Activated CD8-positive, alpha-beta memory T cell treated with anti-CD3 and anti-CD28 coated beads for 24 hours (primary cell): ENCODE results near the gene LSM12.
"Not testable (repeated sequence)": the region's sequence is repeated elsewhere in the genome, so short reads cannot be mapped to it uniquely, and the experiment has no call there.

Experiments used
- DNase-seq: peaks from one replicate; pipeline ENCODE4 v3.0.0-alpha.2; 2020

The LSM12 gene

DNA sequence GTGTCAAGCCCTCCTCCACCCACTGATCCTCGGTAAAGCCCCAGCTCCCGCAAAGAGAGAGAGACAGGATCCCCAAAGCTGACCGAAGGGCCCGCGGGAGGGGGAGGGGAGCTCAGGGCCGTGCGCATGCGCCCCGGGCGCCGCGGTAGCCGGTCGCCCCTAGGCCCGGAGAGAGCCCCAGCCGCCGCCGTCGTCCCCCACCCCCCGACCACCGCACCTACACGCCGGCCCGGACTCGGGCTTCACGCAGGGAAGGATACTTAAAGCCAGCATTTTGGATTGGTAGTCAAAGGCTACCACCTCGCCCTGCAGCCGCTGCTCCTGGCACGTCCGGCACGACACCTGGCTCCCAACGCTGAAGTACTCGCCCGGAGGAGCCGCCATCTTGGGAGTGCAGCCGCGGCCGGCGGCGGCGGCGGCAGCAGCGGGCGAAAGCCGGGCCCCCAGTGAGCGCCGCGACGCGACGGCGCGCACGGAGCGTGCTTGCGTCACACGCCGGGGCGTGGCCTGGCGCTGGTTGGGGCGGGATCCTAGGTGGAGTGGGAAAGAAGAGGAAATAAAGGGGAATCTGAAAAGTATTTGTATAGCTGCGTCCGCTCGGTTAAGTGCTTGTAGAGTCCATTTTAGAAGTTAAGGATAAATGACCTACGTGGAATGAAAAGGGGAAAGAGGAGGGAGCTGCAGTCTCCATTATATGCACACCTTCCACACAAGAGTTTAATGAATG, at the start of gene LSM12:
LSM12 (minus strand) TSS at position 468 of the 727 bp plus-strand sequence; CDS start at position 384, 84 bp downstream.
- DNase-seq, result peak; percentile 97

DNA sequence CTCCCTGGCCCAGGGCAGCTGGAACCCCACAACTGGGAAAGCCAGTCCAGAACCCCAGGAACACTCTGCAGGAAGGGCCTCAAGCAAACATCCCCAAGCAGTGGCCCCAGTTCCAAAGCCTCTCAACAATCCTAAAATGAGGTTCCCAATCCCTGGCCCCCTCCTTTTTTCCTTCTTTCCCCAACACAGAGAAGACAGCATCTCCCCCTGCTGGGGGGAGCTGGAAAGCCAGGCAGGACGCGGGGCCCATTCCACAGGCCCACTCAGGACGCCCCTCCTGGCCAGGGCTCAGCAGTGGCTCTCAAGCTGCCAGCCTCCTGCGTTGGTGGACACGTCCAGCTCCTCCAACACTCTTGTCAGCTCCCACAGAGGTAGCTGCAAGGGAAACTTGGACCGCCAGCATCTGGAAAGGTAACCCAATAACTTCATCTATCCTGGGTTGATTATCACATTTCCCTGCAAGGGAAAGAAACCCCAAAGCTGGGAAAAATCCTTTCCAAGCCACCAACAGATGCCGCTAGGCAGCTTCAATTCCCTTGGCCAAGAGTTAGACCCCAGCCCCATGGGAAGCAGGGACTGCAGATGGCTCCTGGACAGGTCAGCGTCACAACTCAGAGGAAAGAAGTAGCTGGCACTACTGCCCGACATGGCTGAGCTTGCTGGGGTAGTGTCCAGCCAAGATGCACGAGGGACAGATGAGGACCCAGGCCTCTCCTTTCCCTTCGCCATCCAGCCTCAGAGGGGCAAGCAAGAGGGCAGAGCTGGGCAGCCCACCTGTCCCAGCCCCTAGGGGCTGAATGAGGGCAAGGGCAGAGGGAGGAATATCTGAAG, 49.3 kb upstream of the LSM12 start:
- peak; percentile 67 for DNase-seq

DNA sequence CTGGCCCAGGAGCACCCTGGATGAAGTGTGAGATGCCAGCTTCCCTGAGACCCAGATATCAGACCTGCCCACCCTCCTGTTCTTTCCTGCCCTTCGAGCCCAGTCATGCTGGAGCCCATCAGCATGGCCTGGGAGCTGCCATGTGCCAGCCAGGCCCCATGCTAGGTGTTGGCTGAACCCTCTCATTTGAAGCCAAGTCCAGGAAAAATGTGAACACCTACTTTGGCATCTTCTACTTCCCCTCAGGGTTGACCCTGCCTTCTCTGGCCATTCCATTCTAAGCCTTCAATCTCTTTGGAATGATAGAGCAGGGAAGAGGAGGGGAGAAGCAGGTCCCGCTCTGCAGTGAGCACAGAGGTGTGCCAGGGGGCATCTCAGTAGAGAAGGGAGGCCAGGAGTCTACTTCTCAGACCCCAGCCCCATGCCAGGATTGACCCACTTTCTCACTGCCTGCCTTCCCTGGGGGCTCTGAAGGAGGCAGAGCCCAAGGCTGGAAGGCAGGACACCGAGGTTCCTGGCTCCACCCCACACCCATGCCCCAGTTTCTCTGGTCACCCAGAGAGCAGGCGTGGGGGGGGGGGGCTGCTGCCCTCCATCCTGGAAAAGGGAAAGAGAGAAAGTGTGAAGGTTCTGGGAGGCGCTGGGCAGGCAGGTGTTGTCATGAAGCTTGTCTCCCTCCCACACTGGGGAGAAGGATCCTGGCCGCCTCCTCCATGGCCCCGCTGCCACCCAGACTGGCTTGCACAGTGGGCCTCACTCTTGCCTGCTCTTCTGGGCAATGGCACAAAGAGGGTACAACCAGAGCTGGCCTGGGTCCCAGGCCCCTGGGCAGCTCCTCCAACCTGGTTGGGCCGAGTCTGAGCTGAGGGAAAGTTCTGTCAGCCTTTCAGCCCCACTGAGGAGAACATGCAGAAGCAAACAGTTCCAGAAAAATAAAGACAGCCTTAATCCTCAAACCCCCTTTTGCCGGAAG, 47.7 kb upstream of the LSM12 start:
- no peak for DNase-seq

DNA sequence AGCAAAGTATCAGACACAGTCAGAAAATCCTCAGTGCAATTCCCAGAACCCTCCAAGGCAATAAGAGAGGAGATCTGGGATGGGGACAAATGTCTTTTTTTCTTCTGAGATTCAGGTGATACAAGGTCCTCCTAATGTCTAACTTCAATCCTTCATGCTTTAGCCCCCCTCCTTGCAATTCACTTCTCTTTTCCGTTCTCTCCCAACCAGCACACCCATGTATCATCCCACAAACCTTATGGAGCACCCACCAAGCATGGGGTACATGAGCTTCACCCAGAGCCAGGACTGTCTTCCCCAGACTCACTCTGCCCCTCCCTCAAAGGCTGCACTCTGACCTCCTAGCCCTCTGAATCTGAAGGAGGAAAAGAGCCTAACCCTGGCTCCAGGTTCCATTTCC, 46.9 kb upstream of the LSM12 start:
- no peak for DNase-seq

DNA sequence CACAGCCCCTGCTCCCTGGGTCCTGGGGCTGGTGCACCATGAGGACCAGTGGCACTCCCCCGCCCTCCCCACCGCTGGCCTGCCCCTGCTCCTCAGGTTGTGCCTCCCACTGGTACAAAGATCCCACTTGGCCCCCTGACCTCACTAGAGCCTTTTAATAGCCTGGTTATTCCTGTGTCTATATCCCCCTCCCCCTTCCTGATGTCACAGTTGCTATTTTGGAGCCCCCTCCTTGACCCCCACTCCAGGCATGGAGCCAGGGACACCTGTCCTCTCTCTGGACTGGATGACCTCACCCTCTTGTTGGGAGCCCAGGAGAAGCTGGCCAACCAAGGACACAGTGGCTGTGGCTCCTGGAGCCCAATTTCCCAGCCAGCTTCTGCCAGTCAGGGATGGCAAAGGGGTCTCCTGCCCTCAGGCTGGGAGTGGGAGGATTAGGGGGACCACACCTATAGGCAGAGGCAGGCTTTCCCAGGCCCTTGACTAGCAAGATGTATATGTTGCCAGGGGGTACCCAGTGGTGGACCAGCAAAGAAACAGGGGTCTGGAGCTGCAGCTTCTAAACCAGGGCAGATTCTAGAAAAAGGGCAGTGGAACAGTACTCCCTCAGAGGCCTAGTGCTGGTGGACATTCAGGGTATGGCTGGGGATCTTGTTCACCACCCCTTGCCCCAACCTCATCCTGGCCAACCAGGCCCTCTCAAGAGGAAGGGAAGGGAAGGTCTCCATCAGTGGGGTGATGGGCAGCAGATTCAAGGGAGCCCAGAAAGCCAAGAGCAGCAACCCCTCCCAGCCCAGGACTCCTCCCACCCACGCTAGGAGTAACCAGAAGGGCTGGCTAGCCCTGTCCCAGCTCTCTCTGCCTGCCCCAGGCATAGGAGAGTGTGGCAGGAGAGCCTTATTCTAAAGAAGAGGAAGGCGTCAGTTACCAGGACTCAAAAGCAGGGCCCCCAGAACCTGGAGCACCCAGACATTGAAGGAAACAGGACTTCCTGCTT, 46.1 kb upstream of the LSM12 start:
- DNase-seq, result no peak

DNA sequence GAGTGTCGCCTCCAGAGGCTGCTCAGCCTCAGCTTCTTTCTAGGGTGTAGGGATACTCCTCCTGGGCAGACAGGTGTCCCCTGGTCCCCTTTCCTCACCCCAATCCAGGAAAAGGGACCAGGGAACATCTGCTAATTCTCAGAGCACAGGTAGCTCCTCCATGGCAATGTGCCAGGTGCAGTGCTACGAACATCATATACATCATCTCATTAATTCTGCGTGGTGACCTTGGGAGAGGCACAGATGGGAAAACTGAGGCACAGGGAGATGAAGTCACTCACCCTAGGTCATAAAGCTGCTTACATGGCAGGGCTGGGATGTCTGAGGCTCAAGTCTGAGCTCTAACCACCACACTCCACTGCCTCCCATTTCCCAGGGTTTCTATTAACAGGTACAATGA, 45.3 kb upstream of the LSM12 start:
- no peak for DNase-seq

DNA sequence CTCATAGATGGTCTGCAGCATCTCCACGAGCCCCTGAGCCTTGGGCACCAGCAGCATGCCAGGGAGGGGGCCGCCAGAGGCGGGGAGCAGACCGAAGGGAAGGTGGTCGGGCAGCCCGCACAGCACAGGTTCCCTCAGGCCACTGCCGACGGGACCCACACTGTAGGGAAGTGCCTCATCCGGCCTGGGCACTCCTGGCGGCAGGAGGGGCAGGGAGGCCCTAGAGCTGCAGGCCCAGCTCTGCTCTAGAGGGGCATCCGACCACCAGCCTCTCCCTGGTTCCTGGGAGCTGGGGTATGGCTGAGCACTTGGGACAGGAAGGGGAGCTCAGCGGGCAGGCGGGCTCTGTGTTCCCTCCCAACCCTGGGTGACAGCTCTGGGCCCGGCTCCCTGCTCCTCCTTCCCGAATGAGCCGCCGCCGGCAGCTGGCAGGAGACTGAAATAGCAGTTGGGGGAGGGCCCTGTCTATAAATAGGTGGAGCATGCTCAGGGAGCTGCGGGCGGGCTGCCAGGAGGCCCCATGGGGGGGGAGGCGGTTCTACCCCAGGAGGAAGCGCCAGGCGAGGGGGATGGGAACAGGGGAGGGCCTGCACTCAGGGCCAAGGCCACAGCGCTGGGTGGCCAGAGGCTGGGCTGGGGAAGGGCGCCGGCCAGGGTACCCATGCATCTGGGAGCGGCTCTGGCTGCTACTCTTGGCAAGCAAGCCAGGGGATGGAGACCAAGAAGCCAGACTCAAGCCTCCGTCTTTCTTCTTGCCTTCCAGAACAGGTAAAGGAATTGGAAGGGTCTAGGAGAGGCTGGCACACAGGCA, 44.6 kb upstream of the LSM12 start:
- peak; percentile 83 for DNase-seq

DNA sequence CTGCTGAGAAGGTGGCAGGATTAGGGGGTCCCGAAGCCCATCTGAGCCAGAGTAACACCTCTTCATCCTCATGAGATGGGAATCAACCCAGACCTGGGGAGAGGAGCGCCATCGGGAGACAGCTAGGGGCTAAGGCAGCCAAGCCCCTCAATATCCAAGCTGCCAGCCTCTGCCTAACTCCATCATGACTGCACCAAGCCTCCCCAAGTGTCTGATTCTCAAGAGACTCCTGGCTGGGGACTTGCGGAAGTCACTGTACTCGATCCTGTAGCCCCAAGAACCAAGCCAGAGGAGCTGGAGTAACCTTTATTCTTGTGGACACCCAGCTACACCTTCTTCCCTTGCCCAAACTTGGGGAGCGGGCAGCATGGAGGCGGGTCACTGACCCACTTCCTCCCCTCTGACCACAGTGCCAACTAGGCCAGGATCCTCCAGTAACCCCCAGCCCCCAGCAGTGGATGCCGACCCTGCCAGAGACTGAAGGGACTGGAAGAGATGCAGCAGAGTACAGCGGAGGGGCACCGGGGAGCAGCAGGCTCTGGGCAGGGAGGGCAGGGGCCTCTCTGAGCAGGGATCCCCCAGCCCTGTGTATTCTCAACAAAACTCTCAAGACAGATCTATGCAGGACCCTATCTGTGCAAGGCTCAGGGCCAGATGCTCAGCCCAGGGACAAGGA, 43.7 kb upstream of the LSM12 start:
- DNase-seq, result no peak

DNA sequence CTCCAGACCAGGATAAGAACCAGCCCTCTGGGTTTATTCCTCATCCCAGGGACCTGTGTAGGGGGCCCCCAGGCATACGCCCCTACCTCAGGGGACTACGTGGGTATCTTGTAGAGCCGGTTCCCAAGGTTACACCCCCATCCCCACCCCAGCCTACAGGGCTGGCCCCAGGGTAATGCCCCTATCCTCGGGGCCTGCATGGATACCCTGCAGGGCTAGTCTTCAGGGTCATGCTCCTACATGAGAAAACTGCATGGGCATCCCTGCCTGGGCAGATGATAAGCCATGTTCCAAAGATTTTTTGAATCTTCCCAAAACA, 42.8 kb upstream of the LSM12 start:
- no peak for DNase-seq

DNA sequence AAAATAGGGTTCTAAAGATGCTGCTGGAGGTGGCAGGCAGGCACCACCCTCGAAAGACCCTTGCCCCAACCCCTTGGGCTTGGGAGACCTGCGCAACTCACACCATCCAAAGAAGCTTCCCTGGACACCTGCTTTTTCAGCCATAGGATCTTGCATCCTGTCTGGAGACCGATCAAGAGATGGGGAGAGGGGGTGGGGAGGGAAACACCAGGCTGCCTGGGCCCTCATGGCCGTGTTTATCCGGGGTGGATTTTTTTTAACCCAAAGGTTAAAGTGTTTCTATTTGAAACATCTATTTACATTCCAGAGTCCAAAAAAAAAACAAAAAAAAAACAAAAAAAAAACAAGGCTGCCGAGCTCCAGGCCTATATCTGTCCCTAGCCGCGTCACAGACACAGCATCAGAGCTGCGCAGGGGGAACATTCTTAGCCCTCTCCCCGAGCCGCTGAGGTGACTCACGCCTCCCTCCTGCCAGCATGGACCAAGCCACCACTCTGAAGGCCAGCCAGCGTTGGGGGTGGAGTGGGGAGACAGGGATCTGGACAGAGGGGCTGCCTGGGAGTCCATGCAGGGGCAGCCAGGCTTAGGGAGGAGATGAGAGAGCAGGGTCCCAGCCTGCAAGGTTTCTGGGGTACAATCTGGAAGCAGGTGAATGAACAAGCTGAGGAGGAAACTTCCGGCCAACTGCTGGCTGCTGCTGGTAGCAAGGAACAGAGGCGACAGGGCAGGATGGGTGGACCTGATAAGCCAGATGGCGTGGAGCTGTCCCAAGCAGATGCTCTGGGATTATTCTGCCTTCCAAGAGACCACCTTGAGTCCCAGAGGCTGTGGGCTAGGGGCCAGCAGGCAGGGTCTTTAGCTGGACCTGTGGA, 42.2 kb upstream of the LSM12 start:
- DNase-seq, result no peak

DNA sequence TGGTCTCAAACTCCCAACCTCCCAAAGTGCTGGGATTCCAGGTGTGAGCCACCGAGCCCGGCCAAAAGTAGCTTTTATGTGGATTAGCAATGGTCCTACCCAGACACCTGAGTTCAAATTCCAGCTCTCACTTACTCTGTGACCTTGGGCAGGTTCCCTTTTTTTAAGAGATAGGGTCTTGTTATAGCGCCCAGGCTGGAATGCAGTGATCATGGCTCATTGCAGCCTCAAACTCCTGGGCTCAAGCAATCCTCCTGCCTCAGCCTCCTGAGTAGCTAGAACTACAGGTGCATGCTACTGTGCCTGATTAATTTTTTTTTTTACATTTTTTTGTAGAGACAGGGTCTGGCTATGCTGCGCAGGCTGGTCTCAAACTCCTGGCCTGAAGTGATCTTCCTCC, 40.3 kb upstream of the LSM12 start:
- DNase-seq, result no peak

DNA sequence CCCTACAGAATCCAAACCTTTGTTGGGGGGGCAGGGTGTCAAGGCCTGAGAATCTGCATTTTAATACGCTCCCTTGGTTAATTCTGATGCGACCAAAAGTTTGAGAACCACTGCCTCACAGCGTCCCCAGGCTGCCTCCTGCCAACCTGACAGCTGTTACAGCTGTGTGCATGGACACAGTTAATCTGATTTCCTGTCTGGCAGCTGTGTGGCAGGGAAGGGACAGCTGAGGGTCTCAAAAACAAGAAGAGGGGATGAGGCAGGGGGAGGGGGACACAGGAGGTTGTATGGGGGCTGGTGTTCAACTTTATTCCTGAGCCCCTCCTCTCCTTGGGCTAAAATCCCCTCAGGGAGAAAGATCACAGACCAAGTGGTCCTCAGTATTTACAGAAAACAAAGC, 39.5 kb upstream of the LSM12 start:
- no peak for DNase-seq

DNA sequence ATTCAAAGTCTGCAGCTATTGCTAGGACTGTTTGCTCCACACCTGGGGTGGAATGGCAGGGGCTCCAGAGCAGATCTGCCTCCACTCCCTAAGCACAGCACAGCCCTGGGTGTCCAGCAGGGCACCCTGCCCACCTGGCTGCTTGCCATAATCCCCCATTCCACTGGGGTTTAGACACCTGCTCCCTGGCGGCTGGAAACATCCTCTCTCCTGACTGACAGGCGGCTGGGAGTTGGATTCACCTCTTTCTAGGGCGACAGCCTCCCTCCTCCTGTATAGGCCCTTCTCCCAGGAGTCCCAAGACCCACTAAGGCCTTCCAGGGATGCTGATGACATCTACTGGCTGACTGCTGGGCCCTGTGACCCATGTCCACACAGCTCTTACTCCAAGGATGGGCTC, 39.0 kb upstream of the LSM12 start:
- DNase-seq, result no peak

DNA sequence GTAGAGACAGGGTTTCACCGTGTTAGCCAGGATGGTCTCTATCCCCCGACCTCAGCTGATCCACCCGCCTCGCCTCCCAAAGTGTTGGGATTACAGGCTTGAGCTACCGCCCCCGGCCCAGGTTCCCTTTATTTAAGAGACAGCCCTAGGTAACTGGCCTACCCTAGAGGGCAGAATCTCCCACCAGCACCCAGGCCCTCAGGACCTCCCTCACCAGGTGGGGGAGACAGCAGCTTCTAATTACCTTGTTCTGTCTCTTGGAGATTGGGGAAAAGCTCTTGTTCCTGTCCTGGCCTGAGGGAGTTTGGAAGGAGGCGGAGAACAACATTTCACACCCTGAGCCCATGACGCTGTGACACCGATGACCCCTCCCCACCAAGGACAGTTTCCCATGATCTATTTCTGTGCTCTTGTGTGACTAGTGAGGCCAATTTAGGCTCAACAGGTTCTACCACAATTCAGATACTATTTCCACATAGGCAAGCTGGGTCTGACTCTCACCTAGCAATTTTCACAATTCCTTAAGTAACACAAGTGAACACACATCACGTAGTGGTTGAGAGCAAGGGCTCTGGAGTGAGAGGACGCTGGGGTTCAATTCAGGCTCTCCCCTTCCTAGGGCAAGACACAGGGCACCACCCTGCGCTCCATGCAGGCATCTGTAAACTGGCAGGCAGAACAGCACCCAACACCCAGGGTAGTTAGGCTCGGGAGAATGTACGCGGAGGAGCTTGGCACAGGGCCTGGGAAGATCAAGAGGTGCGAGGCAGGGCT, 36.6 kb upstream of the LSM12 start:
- no peak for DNase-seq

DNA sequence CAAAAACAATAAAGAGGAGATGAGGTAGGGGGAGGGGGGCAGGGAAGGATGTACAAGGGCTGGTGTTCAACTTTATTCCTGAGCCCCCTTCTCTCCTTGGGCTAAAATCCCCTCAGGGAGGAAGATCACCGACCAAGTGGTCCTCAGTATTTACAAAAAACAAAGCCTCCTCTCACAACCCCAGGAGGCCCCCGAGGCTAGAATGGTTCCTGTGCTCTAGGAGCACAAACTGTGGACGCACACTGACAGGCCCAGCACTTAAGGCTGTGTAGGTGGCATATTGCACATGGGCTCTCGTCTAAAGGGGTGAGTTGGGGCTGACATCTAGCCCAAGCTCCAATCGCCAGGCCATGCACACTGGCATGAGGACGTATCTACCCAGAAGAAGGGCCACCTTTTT, 35.4 kb upstream of the LSM12 start:
- DNase-seq, result not testable (repeated sequence)

DNA sequence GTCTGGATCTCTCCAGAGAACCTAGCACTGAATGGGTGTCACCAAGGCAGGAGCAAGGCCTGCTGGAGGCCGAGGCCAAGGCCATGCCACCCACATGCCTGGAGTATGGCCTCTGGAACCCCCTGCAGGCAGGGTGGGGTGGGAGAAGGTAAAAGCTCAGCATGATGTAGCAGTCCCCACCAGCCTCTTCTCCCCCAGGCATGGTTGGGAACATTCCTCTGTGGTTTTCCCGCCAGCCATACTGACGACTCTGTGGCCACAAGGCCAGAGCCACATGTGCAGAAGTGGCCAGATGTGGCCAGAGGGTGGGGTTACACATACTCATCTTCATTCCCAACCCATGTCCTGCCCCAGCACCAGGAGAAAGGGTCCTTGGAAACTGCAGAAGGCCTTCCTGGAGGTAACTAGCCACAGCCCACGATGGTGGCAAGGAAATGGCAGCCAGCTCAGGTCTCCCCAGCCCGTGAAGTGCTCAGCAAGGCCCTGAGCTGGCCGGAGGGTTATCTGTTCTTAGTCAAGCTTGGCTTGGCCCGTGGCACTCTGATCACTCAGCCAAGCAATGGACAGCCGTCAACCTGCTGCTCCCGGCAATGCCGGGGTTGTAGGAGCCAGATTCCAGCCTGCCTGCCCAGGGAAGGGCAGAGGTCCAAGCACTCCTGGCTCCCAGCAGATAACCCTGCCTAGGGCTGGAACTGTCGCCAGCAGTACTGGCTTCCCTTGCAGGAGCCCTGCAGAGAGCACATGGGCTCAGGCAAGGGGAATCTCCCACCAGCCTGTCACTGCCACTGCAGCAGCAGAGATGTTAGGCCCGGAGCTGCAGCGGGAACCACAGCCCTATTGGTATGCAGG, 30.9 kb upstream of the LSM12 start:
- DNase-seq, result no peak

DNA sequence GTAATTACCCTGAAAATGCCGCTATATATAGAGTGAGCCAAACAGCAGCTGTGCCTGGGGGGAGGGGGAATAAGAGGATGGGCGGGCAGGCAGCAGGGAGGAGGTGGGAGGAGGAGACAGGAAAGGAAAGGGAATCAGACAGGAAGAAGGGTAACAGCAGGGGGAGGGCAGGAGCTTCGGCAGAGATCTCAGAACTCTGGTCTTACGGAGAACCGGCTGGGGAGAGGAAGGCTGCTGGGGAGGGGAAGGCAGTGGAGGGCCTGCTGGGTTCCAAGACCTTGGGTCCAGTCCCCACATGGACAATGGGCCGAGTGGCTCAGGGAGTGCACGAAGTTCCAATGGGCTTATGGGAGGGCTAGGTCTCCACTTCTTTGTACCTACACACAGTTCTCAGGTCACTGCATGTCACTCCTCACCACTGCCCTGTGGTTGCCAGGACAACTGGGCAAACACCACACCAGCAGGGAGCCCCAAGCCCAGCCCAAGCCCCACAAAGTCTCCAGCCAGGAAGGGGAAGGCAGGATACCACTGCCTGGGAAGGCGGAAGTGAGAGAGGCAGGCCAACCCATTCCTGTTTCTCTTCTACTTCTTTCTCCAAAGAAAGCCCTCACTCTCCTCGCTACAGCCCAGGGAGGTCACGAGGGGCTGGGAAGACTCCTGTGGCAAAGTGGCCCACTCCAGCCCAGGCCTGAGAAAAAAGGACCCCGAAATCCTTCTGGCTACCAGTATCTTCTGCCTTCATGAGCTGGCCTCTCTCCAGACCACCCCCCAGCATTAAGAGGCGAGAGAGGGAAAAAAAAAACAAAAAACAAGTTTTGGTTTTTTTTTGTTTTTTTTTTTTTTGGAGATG, 29.4 kb upstream of the LSM12 start:
- no peak for DNase-seq
